GM19023 (cell line): Measurements from ENCODE around the gene R3HDM4.
"Not testable (repeated sequence)": the region's sequence is repeated elsewhere in the genome, so short reads cannot be mapped to it uniquely, and the experiment has no call there.

Experiments used
- ATAC-seq: cut with Tn5 transposase; IDR thresholded peaks from one replicate; pipeline ENCODE4 v1.9.1; 2021; ENCODE audit warnings: mild to moderate bottlenecking, moderate library complexity; ENCODE audit not compliant: unreplicated experiment

Gene R3HDM4

GRCh38 chr19:913080-913748, at the start of gene R3HDM4:
TSS of gene R3HDM4 (minus strand) at chr19:913219. CDS start at chr19:913157, 62 bp downstream.
- ATAC-seq, result no peak

- no peak for ATAC-seq
Measured at GRCh38 chr19:961866-962620, 49.0 kb upstream of the R3HDM4 start.

- no peak for ATAC-seq
Measured at GRCh38 chr19:960601-960938, 47.6 kb upstream of the R3HDM4 start.

- ATAC-seq, result no peak
Measured at GRCh38 chr19:960020-960419, 47.0 kb upstream of the R3HDM4 start.

GRCh38 chr19:958967-959855, 46.2 kb upstream of the R3HDM4 start:
- ATAC-seq, result no peak

- ATAC-seq, result not testable (repeated sequence)
Measured at GRCh38 chr19:957578-957977, 44.6 kb upstream of the R3HDM4 start.

GRCh38 chr19:956766-957440, 43.9 kb upstream of the R3HDM4 start:
- ATAC-seq, result no peak

GRCh38 chr19:955803-956765, 43.1 kb upstream of the R3HDM4 start:
- ATAC-seq, result no peak

GRCh38 chr19:954672-955494, 41.9 kb upstream of the R3HDM4 start:
- ATAC-seq, result no peak

GRCh38 chr19:954272-954671, 41.3 kb upstream of the R3HDM4 start:
- ATAC-seq, result no peak

- no peak for ATAC-seq
Measured at GRCh38 chr19:953445-954271, 40.6 kb upstream of the R3HDM4 start.

- ATAC-seq, result no peak
Measured at GRCh38 chr19:952680-953444, 39.8 kb upstream of the R3HDM4 start.

- no peak for ATAC-seq
Measured at GRCh38 chr19:952049-952679, 39.1 kb upstream of the R3HDM4 start.

- no peak for ATAC-seq
Measured at GRCh38 chr19:950352-951066, 37.5 kb upstream of the R3HDM4 start.

- ATAC-seq, result no peak
Measured at GRCh38 chr19:948842-949496, 36.0 kb upstream of the R3HDM4 start.
